BLaER1 treated with 17β-estradiol and CSF1 and Interleukin-3, amounts not matched to agents 10 nM and 100 nM (cell line): ENCODE measurements around the gene NXPH4.
A peak's percentile ranks its signal among the peaks of the same experiment; 100 is the strongest.

Experiments used
- H3K27ac ChIP-seq, 11 experiments: shearing (Covaris generic); formaldehyde crosslinking; 2 replicates each; pipeline ENCODE4 v1.8.1; 2022
- H3K27me3 ChIP-seq, 11 experiments: shearing (Covaris generic); formaldehyde crosslinking; 2 replicates each; pipeline ENCODE4 v1.8.1; 2022
- H3K36me3 ChIP-seq, 11 experiments: shearing (Covaris generic); formaldehyde crosslinking; 2 replicates each; pipeline ENCODE4 v1.8.1; 2022
- H3K4me1 ChIP-seq, 10 experiments: shearing (Covaris generic); formaldehyde crosslinking; 2 replicates each; pipeline ENCODE4 v1.8.1; 2022
- H3K4me2 ChIP-seq, 11 experiments: shearing (Covaris generic); formaldehyde crosslinking; 2 replicates each; pipeline ENCODE4 v1.8.1; 2022
- H3K4me3 ChIP-seq, 10 experiments: shearing (Covaris generic); formaldehyde crosslinking; 2 replicates each; pipeline ENCODE4 v1.8.1; 2022
- H3K9ac ChIP-seq, 11 experiments: shearing (Covaris generic); formaldehyde crosslinking; 2 replicates each; pipeline ENCODE4 v1.8.1; 2022
- H3K9me3 ChIP-seq, 11 experiments: shearing (Covaris generic); formaldehyde crosslinking; replicated peaks in 1 of 11; 2 replicates each; pipeline ENCODE4 v1.8.1; 2022
- H4K20me1 ChIP-seq, 11 experiments: shearing (Covaris generic); formaldehyde crosslinking; 2 replicates each; pipeline ENCODE4 v1.8.1; 2022
- Cebpa-rat ChIP-seq, 11 experiments: shearing (Covaris generic); IDR thresholded peaks; 2 replicates each; pipeline ENCODE4 v1.8.1; 2022

NXPH4 gene

DNA sequence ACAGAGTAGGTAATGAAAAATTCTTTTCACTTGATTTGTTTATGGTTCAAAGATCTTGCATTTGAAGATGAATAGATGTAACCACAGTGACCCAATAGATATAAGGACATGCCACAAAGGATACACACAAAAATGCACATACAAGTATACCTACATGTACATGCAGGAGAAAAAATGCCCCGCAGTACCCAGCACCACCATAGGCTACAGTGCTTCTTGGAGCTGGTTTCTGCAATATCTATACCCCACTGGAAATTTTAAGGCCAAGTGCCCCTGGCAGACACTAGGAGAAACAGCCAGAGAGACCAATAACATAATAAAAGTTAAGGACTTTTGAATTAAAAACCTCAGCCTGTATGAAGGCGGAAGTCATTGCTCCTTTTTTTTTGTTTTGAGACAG, 46.5 kb downstream of the NXPH4 start:
- Histone ChIP-seq H3K4me3 (no peak overlapping the region), H3K4me1 (peaks cover 13 to 32% (median 26%) of the 10 kb centered on the region in 10 experiments), H3K36me3 (peaks cover 70 to 91% (median 83%) of the 10 kb centered on the region in 11 experiments), H3K9me3 (no peaks in the 10 kb centered on the region), H3K27ac (peak overlapping the region in 1 of 11 experiments; percentile 59; a peak in 2 of 22 replicates), H3K9ac (peak overlapping the region in 3 of 11 experiments; percentile 22 to 28 (median 23); a peak in 5 of 22 replicates), H3K27me3 (no peaks in the 10 kb centered on the region), H3K4me2 (peak overlapping the region in 9 of 11 experiments; percentile 37 to 64 (median 46); a peak in 14 of 22 replicates), H4K20me1 (no peaks in the 10 kb centered on the region; a peak in 2 of 22 replicates)
- TF ChIP-seq Cebpa-rat (IDR thresholded peaks at IDR 0.05) = no peak

DNA sequence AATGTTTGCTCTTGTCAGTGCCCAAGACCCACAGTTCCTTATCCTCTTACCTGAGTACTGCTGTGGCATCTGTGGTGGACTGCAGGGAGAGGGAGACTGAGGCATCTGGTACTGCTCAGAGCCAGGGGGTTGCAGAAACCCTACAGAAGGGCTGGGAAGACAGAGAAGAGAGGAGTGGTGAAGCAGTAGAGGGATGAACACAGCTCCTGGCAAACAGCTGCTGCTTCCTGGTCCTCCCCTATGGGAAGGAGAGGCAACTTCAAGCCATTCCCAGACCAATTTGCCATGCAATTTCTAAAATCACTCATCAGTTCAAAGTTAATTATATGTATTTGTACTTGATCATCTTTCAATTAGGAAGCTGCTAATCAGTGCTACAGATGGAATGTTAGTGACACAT, 50.1 kb downstream of the NXPH4 start:
- peaks cover 63 to 91% (median 77%) of the 10 kb centered on the region in 11 experiments for H3K36me3 ChIP-seq
- 0 out of 22 replicates have a peak overlapping the region, but pooled peaks of 1 of the 11 experiments have one; percentile 14 for H3K27ac ChIP-seq
- H3K9ac ChIP-seq = no peak overlapping the region
- no peak for TF ChIP-seq Cebpa-rat (IDR thresholded peaks at IDR 0.05)
- no peaks in the 10 kb centered on the region for H3K27me3 ChIP-seq
- H4K20me1 ChIP-seq = no peaks in the 10 kb centered on the region; a peak in 1 of 22 replicates
- no peak overlapping the region for H3K4me3 ChIP-seq
- H3K4me2 ChIP-seq = no peak overlapping the region
- no peaks in the 10 kb centered on the region for H3K9me3 ChIP-seq
- peaks cover 22 to 38% (median 28%) of the 10 kb centered on the region in 10 experiments for H3K4me1 ChIP-seq

- no peaks in the 10 kb centered on the region for H3K9me3 ChIP-seq
- H3K4me3 ChIP-seq = no peak overlapping the region
- no peaks in the 10 kb centered on the region for H3K27me3 ChIP-seq
- peak overlapping the region in 5 of 11 experiments; percentile 13 to 66 (median 59); a peak in 8 of 22 replicates for H3K4me2 ChIP-seq
- H4K20me1 ChIP-seq = no peaks in the 10 kb centered on the region; a peak in 1 of 22 replicates
- H3K4me1 ChIP-seq = peaks cover 19 to 40% (median 30%) of the 10 kb centered on the region in 10 experiments
- H3K36me3 ChIP-seq = peaks cover 60 to 89% (median 77%) of the 10 kb centered on the region in 11 experiments
- no peak for TF ChIP-seq Cebpa-rat (IDR thresholded peaks at IDR 0.05)
- peak overlapping the region in 3 of 11 experiments; percentile 3 to 14 (median 8); a peak in 3 of 22 replicates for H3K9ac ChIP-seq
- peak overlapping the region in 6 of 11 experiments; percentile 3 to 44 (median 13); a peak in 4 of 22 replicates for H3K27ac ChIP-seq
Observed at GRCh38 chr12:57268264-57268663, 51.7 kb downstream of the NXPH4 start.

DNA sequence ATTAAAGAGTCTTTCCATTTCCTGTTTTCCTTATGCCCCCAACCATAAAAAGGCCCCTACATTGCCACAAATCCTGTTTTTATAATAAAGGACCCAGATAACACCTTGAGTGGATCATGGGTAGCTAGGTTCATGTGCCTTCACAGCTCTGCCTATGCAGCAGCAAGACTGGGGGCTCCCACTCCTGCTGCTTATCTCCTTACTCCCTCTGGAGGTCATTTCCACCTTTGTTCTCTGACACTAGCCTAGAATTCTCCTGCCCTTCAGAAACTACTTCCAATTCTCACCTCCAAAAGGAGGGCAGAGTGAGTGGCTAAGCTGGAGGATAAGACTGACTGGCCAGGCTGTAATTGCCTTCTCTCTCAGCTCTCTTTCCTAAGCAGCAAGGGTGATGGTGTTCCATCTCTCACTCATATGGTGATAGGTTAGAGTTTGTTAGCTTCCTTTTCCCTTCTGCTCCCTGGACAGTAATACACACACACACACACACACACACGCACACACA, 54.4 kb downstream of the NXPH4 start:
- TF ChIP-seq Cebpa-rat (IDR thresholded peaks at IDR 0.05) = no peak
- Histone ChIP-seq H3K4me3 (no peak overlapping the region), H3K27me3 (no peaks in the 10 kb centered on the region)

DNA sequence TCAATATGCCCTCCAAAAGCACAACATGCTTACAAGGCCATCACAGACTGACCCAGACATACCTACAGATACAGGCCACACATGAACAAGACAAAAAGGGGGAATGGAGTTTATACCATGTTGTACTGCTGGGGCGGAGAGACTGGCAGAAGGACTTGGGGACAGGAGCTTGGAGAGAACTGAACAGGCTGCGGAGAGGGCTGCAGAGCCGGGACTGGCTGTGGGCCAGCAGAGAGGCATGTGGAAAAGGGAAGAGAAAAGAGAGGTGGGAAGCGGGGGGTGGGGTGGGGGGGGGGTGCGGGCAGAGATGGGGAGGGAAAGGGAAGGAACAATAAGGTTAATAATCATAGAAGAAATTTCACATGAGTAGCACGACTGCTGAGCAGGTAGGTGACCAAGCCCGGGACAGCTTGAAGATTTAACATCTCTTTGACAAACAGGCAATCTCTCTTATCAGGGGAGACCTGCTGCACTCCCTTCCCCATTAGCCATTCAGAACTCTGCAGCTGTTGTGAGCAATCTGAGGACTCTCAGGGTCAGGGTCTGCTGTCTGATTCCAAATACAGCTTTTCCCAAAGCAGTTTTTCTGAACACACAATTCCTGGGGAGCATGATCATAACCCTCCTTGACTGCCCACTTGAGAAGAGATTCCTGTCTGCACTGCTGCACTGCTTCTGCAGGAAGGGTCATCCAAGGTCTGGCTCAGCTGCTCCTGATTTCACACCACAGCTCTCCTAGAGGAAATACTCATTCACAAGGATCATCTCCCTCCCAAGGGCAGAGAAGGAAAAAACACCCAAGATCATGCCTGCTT, 56.0 kb downstream of the NXPH4 start:
- TF ChIP-seq Cebpa-rat (IDR thresholded peaks at IDR 0.05) = no peak
- Histone ChIP-seq H4K20me1 (no peaks in the 10 kb centered on the region), H3K4me2 (peak overlapping the region in 2 of 11 experiments; percentile 23 to 24; a peak in 1 of 22 replicates), H3K36me3 (peaks cover 62 to 97% (median 87%) of the 10 kb centered on the region in 11 experiments), H3K4me1 (peaks cover 0 to 25% (median 14%) of the 10 kb centered on the region in 10 experiments; a peak in 13 of 20 replicates), H3K4me3 (no peak overlapping the region), H3K9me3 (peaks cover 0 to 7% (median 0%) of the 10 kb centered on the region in 11 experiments; a peak in 3 of 22 replicates), H3K9ac (peak overlapping the region in 2 of 11 experiments; percentile 4 to 19; a peak in 1 of 22 replicates), H3K27ac (0 out of 22 replicates have a peak overlapping the region, but pooled peaks of 1 of the 11 experiments have one; percentile 14), H3K27me3 (no peaks in the 10 kb centered on the region)

More for the DNA sequence above, 54.4 kb downstream of the NXPH4 start:
- peaks cover 0 to under 1% (median 0%) of the 10 kb centered on the region in 11 experiments; a peak in 2 of 22 replicates for H3K9me3 ChIP-seq
- no peaks in the 10 kb centered on the region for H4K20me1 ChIP-seq
- peaks cover 0 to 21% (median 12%) of the 10 kb centered on the region in 10 experiments; a peak in 13 of 20 replicates for H3K4me1 ChIP-seq
- no peak overlapping the region for H3K4me2 ChIP-seq
- H3K36me3 ChIP-seq = peaks cover 64 to 98% (median 87%) of the 10 kb centered on the region in 11 experiments
- no peak overlapping the region for H3K9ac ChIP-seq
- no peak overlapping the region; a peak in 1 of 22 replicates for H3K27ac ChIP-seq

DNA sequence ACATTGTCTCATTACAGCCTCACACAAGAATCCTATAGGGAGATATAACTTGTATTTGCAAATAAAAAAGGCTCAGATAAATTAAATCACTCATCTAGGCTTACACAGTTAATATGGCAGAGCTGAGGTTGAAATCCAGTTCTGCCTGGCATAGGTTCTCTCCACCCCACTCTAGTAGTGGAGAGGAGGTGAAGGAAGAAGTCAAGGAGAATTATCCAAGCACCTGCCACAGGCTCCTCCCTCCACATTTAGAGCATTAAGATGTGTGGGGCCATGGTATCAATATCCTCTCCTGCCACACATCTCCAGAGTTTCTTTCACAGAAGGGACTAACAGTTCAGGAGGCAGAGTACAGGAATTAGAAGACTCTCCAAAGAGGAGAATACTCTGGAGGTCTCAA, 56.9 kb downstream of the NXPH4 start:
- Histone ChIP-seq H3K9ac (no peak overlapping the region; a peak in 1 of 22 replicates), H4K20me1 (no peaks in the 10 kb centered on the region), H3K4me1 (peaks cover 0 to 27% (median 12%) of the 10 kb centered on the region in 10 experiments; a peak in 15 of 20 replicates), H3K4me3 (no peak overlapping the region), H3K36me3 (peaks cover 64 to 97% (median 87%) of the 10 kb centered on the region in 11 experiments), H3K27me3 (no peaks in the 10 kb centered on the region), H3K4me2 (no peak overlapping the region), H3K27ac (0 out of 22 replicates have a peak overlapping the region, but pooled peaks of 1 of the 11 experiments have one; percentile 14), H3K9me3 (peaks cover 0 to 7% (median 0%) of the 10 kb centered on the region in 11 experiments; a peak in 3 of 22 replicates)
- no peak for TF ChIP-seq Cebpa-rat (IDR thresholded peaks at IDR 0.05)
